HepG2 (cell line): Measurements from ENCODE around the gene NOTUM. TPM values are rescaled to one million over a fixed set of nuclear protein-coding genes. Genes with fewer than 3 reads are reported as not detected.

Experiments
- ATAC-seq: fragments of 200-7000 bp; cut with Tn5 transposase; 3 replicates; pipeline ENCODE4 v1.9.1; 2020; ENCODE audit warnings: mild to moderate bottlenecking, moderate library complexity
- BruUV-seq: library from RNA; stranded (reverse); fragments of 400-500 nt; replicated peaks from 2 replicates; lab custom pipeline; 2021; lab: Mats Ljungman, UMichigan
- CTCF ChIA-PET: fragments of 300-600 bp; formaldehyde crosslinking; extraction: SDS; loops from one replicate; lab custom pipeline; 2021; ENCODE audit warnings: low total read pairs, inconsistent platforms, low intra/inter-chr PET ratio; lab: Yijun Ruan, JAX
- POLR2A ChIA-PET: fragments of 350-600 bp; sonication (Branson Sonifier 250); formaldehyde crosslinking; loops from one replicate; lab custom pipeline; 2020; ENCODE audit warnings: antibody characterized with exemption, inconsistent platforms; lab: Yijun Ruan, JAX
- DNase-seq: peaks from one replicate; pipeline ENCODE4 v3.0.0-alpha.2; 2015; ENCODE audit warnings: low spot score
- FAIRE-seq: peaks from 3 replicates; lab custom pipeline; 2011; peaks lifted over from hg19 to GRCh38; lab: Jason Lieb, UNC
- H2AFZ ChIP-seq: one replicate; pipeline ENCODE4 v1.6.1; 2011; ENCODE audit warnings: low read length, inconsistent platforms
- H3K27ac ChIP-seq: fragments of 300-600 bp; 3 replicates; pipeline ENCODE4 v1.8.0; 2011; ENCODE audit warnings: mixed run types, mild to moderate bottlenecking, mixed read lengths, low read length, inconsistent platforms; ENCODE audit not compliant: insufficient read depth; ENCODE audit errors: extremely low read length
- H3K27me3 ChIP-seq, 2 experiments: fragments of 200-600 bp in 1 of 2; 2 replicates in 1 of 2; 3 replicates in 1 of 2; pipeline versions ENCODE4 v1.6.0 to v1.8.0; 2011; ENCODE audit warnings: low read length in 2 of 2, mild to moderate bottlenecking in 2 of 2, moderate library complexity in 2 of 2, inconsistent platforms in 1 of 2; ENCODE audit not compliant: insufficient read depth in 2 of 2, control insufficient read depth in 1 of 2
- H3K36me3 ChIP-seq, 2 experiments: fragments of 200-600 bp in 1 of 2; replicated peaks in 1 of 2; 2 replicates in 1 of 2; 3 replicates in 1 of 2; pipeline versions ENCODE4 v1.5.1 to v1.8.0; 2011; ENCODE audit warnings: low read length in 2 of 2, inconsistent platforms in 1 of 2; ENCODE audit not compliant: insufficient read depth in 2 of 2, control insufficient read depth in 1 of 2
- H3K4me1 ChIP-seq: 2 replicates; pipeline ENCODE4 v1.5.1; 2012; ENCODE audit warnings: low read length, inconsistent platforms; ENCODE audit not compliant: insufficient read depth
- H3K4me2 ChIP-seq: 2 replicates; pipeline ENCODE4 v1.6.0; 2011; ENCODE audit warnings: low read depth, low read length, inconsistent platforms
- H3K4me3 ChIP-seq, 3 experiments: fragments of 200-600 bp in 1 of 3; sonication (generic), shearing (Covaris generic) in 1 of 3; replicated peaks in 1 of 3; 2 replicates each; pipeline ENCODE4 v1.5.1; 2011 to 2016; ENCODE audit warnings: low read length in 3 of 3, inconsistent platforms in 2 of 3, low read depth in 2 of 3, mild to moderate bottlenecking in 2 of 3, control low read depth in 1 of 3, mixed read lengths in 1 of 3; ENCODE audit not compliant: insufficient read depth in 1 of 3
- H3K79me2 ChIP-seq: one replicate; pipeline ENCODE4 v1.6.1; 2011; ENCODE audit warnings: low read length, inconsistent platforms; ENCODE audit not compliant: insufficient read depth
- H3K9ac ChIP-seq: 2 replicates; pipeline ENCODE4 v1.6.0; 2011; ENCODE audit warnings: mild to moderate bottlenecking, low read depth, low read length, inconsistent platforms; ENCODE audit not compliant: insufficient read depth
- H3K9me3 ChIP-seq: 2 replicates; pipeline ENCODE4 v1.5.1; 2012; ENCODE audit warnings: mild to moderate bottlenecking, low read length
- H4K20me1 ChIP-seq: 2 replicates; pipeline ENCODE4 v1.6.0; 2011; ENCODE audit warnings: inconsistent platforms, mild to moderate bottlenecking, low read length, moderate library complexity; ENCODE audit not compliant: insufficient read depth
- AGO2 ChIP-seq: fragments of 200-400 bp; formaldehyde crosslinking; optimal IDR thresholded peaks from 2 replicates; pipeline ENCODE3; 2017; ENCODE audit warnings: mild to moderate bottlenecking, low read depth, low read length, moderate library complexity
- CCDC6 ChIP-seq: sonication (generic); formaldehyde crosslinking; IDR thresholded peaks from 2 replicates; pipeline ENCODE4 v1.8.1; 2022; ENCODE audit warnings: mild to moderate bottlenecking, missing genetic modification reagents, moderate library complexity
- POLR2AphosphoS5 ChIP-seq: IDR thresholded peaks from 2 replicates; pipeline ENCODE4 v1.6.1; 2012; ENCODE audit warnings: low read depth, low read length
- RBFOX2 ChIP-seq: fragments of 200-400 bp; formaldehyde crosslinking; IDR thresholded peaks from 2 replicates; pipeline ENCODE4 v1.6.1; 2017; ENCODE audit warnings: low read depth, mild to moderate bottlenecking, low read length
- SP4 ChIP-seq: sonication (generic); formaldehyde crosslinking; IDR thresholded peaks from 2 replicates; pipeline ENCODE4 v1.8.1; 2023; ENCODE audit warnings: mild to moderate bottlenecking, missing genetic modification reagents
- ZBTB38 ChIP-seq: sonication (generic); formaldehyde crosslinking; IDR thresholded peaks from 2 replicates; pipeline ENCODE4 v1.5.1; 2020; ENCODE audit warnings: mild to moderate bottlenecking, missing genetic modification reagents
- ZNF678 ChIP-seq: sonication (generic); formaldehyde crosslinking; IDR thresholded peaks from 2 replicates; pipeline ENCODE4 v1.4.0; 2020; ENCODE audit warnings: mild to moderate bottlenecking, missing genetic modification reagents
- ZSCAN5A ChIP-seq: sonication (generic); formaldehyde crosslinking; IDR thresholded peaks from 2 replicates; pipeline ENCODE4 v1.8.0; 2022; ENCODE audit warnings: mild to moderate bottlenecking, missing genetic modification reagents, borderline replicate concordance
- WGBS: methylation state at CpG from one replicate; pipeline ENCODE4 v1.1.6; 2017; ENCODE audit warnings: low lambda C conversion rate; 5-methylcytosine and 5-hydroxymethylcytosine counted together
- in situ Hi-C: cut with HindIII; loops from 2 replicates; pipeline ENCODE4 v1.10.0; 2017; ENCODE audit warnings: low pct_unique_long_range_greater_than_20kb; ENCODE audit not compliant: extremely low pct_ligation_motif_present
- intact Hi-C: fragments of 100-400 bp; cut with micrococcal nuclease; formaldehyde crosslinking; loops from one replicate; pipeline ENCODE4 v1.10.0; 2022; ENCODE audit not compliant: unreplicated experiment
- polyA plus RNA-seq, 8 experiments: library from polyadenylated mRNA; depleted of rRNA in 3 of 8; stranded (reverse) in 7 of 8; unstranded in 1 of 8; fragments of >200 nt; fragmentation: Illumina TruSeq in 4 of 8; extraction: Trizol in 4 of 8; gene quantifications; 2 replicates each; pipeline versions ENCODE4 v1.2.1 to v1.2.3, GENCODE V29; 2011 to 2016; ENCODE audit warnings: low read depth in 4 of 8, missing spikeins in 1 of 8, mixed read lengths in 1 of 8; ENCODE audit not compliant: insufficient read depth in 1 of 8
- total RNA-seq, 5 experiments: library from RNA; depleted of rRNA; stranded (reverse); fragments of >200 nt; fragmentation: Illumina TruSeq; extraction: Trizol; gene quantifications; 2 replicates each; pipeline ENCODE4 v1.2.3, GENCODE V29; 2016; ENCODE audit warnings: low read depth in 1 of 5

The NOTUM gene
- total and polyA plus RNA-seq, 2 of the 13 experiments (the other 11 are each of a cell fraction or from before 2014, with no cell fraction given) = 150 to 160 TPM

GRCh38 chr17:81929253-81930141 lies 31.5 kb downstream of the NOTUM start:
- in situ Hi-C loops = no loop called here
- H3K36me3 ChIP-seq = peaks cover 4 to 14% of the 10 kb centered on the region in 2 experiments; a peak in 4 of 5 replicates
- DNase-seq (no peak), ATAC-seq (no peak), FAIRE-seq (no peak)
- CTCF ChIA-PET = no interaction called here
- intact Hi-C loops = no loop called here
- peaks cover 52% of the 10 kb centered on the region for H3K4me1 ChIP-seq
- no peaks in the 10 kb centered on the region for H3K27me3 ChIP-seq
- BruUV-seq = TSS peak; percentile 33
- POLR2A ChIA-PET = interaction anchor here (1.1 to 6.1 kb wide), 11 partner anchors 8 to 108 kb away, joined by 3 to 71 read pairs (median 30); partner anchors contain the start of genes CENPX, DCXR, LRRC45 and P4HB
- H3K9ac ChIP-seq = peak overlapping the region; percentile 79
- 93% methylated on average over 30 of the region's 31 CpGs for WGBS
- no peak overlapping the region for H2AFZ ChIP-seq
- no peaks in the 10 kb centered on the region for H3K9me3 ChIP-seq
- H3K27ac ChIP-seq = no peak overlapping the region
- peaks cover 21% of the 10 kb centered on the region for H4K20me1 ChIP-seq
- H3K79me2 ChIP-seq = peaks cover 30% of the 10 kb centered on the region
- peak overlapping the region; percentile 94 for H3K4me2 ChIP-seq
- H3K4me3 ChIP-seq = peak overlapping the region in 2 of 3 experiments; percentile 89 to 91; a peak in 3 of 6 replicates
- no peak for TF ChIP-seq POLR2AphosphoS5
- 0 out of 2 replicates have a peak, but pooled peaks have one; percentile 45 for TF ChIP-seq ZBTB38 (CRISPR knock-in tag)
- 0 out of 2 replicates have a peak, but pooled peaks have one; percentile 4 for TF ChIP-seq ZNF678 (CRISPR knock-in tag)
- TF ChIP-seq RBFOX2 = peak; percentile 24; the same call in 1 of the 2 replicates
- peak; percentile 40 for TF ChIP-seq AGO2
- TF ChIP-seq CCDC6 (CRISPR knock-in tag) = 0 out of 2 replicates have a peak, but pooled peaks have one; percentile 11
- 0 out of 2 replicates have a peak, but pooled peaks have one; percentile 42 for TF ChIP-seq SP4 (CRISPR knock-in tag)
- no peak for TF ChIP-seq ZSCAN5A (CRISPR knock-in tag)
